Caco-2 (cell line): Measurements from ENCODE around the gene WWOX. TPM values are rescaled to one million over a fixed set of nuclear protein-coding genes. Genes with fewer than 3 reads are reported as not detected.

ENCODE experiments used
- BruUV-seq: library from RNA; stranded (reverse); fragments of 400-500 nt; replicated peaks from 2 replicates; lab custom pipeline; 2021; lab: Mats Ljungman, UMichigan
- CTCF ChIA-PET: fragments of 300-600 bp; sonication (Branson Sonifier 250); formaldehyde crosslinking; loops from one replicate; lab custom pipeline; 2022; ENCODE audit warnings: antibody characterized with exemption; lab: Charles Lee
- POLR2A ChIA-PET: fragments of 300-600 bp; sonication (Branson Sonifier 250); formaldehyde crosslinking; loops from one replicate; lab custom pipeline; 2022; ENCODE audit warnings: antibody characterized with exemption; lab: Charles Lee
- DNase-seq, 2 experiments: peaks; one replicate each; pipeline versions ENCODE4 v3.0.0 to v3.0.0-alpha.2; 2020 to 2022
- H3K27me3 ChIP-seq: replicated peaks from 2 replicates; pipeline ENCODE4 v1.6.0; 2011; ENCODE audit warnings: low read length; ENCODE audit not compliant: control insufficient read depth, insufficient read depth
- H3K36me3 ChIP-seq: 2 replicates; pipeline ENCODE4 v1.5.1; 2011; ENCODE audit warnings: low read length; ENCODE audit not compliant: control insufficient read depth, insufficient read depth
- H3K4me1 ChIP-seq: fragments of 250-450 bp; sonication (Bioruptor Pico); 2 replicates; pipeline ENCODE4 v1.5.1; 2020; ENCODE audit warnings: mild to moderate bottlenecking
- H3K4me3 ChIP-seq: 2 replicates; pipeline ENCODE4 v1.5.1; 2011; ENCODE audit warnings: low read depth, mild to moderate bottlenecking, control low read depth, low read length
- H3K9me3 ChIP-seq: fragments of 250-450 bp; sonication (Bioruptor Pico); 2 replicates; pipeline ENCODE4 v1.5.1; 2020; ENCODE audit warnings: mild to moderate bottlenecking, moderate library complexity
- H3K27ac Mint-ChIP-seq: one replicate; pipeline ENCODE4 v1.8.0; 2022; ENCODE audit warnings: mixed read lengths; ENCODE audit not compliant: unreplicated experiment
- H3K27me3 Mint-ChIP-seq: one replicate; pipeline ENCODE4 v1.8.0; 2022; ENCODE audit warnings: mixed read lengths; ENCODE audit not compliant: insufficient read depth, unreplicated experiment
- H3K36me3 Mint-ChIP-seq: one replicate; pipeline ENCODE4 v1.8.0; 2022; ENCODE audit warnings: mild to moderate bottlenecking, mixed read lengths; ENCODE audit not compliant: insufficient read depth, unreplicated experiment
- H3K4me1 Mint-ChIP-seq: one replicate; pipeline ENCODE4 v1.8.0; 2022; ENCODE audit warnings: low read depth, mixed read lengths; ENCODE audit not compliant: unreplicated experiment
- H3K4me3 Mint-ChIP-seq: one replicate; pipeline ENCODE4 v1.8.0; 2022; ENCODE audit warnings: mild to moderate bottlenecking, moderate library complexity, mixed read lengths; ENCODE audit not compliant: unreplicated experiment
- H3K9me3 Mint-ChIP-seq: one replicate; pipeline ENCODE4 v1.8.0; 2022; ENCODE audit warnings: mixed read lengths; ENCODE audit not compliant: unreplicated experiment
- intact Hi-C: fragments of 100-400 bp; cut with micrococcal nuclease; formaldehyde crosslinking; loops from one replicate; pipeline ENCODE4 v1.10.0; 2022; ENCODE audit not compliant: unreplicated experiment
- total RNA-seq: library from RNA; stranded (reverse); gene quantifications from 2 replicates; pipeline ENCODE4 v1.2.3, GENCODE V29; 2022
- TF ChIP-seq, protein P1 (sequence below), 2 experiments: fragments of 200-600 bp in 1 of 2; IDR thresholded peaks; 1 replicate in 1 of 2; 2 replicates in 1 of 2; pipeline versions ENCODE4 v1.5.1 to v1.8.0; 2011 to 2022; ENCODE audit warnings: antibody characterized with exemption in 1 of 2, control low read depth in 1 of 2, inconsistent platforms in 1 of 2, low read depth in 1 of 2, low read length in 1 of 2, mild to moderate bottlenecking in 1 of 2, moderate library complexity in 1 of 2; ENCODE audit not compliant: insufficient read depth in 1 of 2, severe bottlenecking in 1 of 2, unreplicated experiment in 1 of 2

WWOX gene
- total RNA-seq, 1 experiment from 2014 or later = 45.0 TPM

DNA sequence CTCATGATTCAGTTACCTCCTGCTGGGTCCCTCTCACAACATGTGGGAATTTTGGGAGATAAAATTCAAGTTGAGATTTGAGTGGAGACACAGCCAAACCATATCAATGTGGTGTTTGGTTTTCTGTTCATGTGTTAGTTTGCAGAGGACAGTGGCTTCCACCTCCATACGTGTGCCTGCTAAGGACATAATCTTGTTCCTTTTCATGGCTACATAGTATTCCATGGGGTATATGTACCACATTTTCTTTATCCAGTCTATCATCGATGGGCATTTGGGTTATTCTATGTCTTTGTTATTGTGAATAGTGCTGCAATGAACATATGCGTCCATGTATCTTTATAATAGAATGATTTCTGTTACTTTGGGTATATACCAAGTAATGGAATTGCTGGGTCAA, 4.5 kb upstream of the WWOX start:
- H3K27me3 ChIP-seq = no peaks in the 10 kb centered on the region
- Mint-ChIP-seq H3K4me1 (peaks cover 7% of the 10 kb centered on the region), H3K36me3 (peaks cover 13% of the 10 kb centered on the region), H3K27me3 (peaks cover 2% of the 10 kb centered on the region), H3K9me3 (peaks cover 14% of the 10 kb centered on the region), H3K27ac (no peak overlapping the region), H3K4me3 (no peak overlapping the region)
- no peak overlapping the region for H3K4me3 ChIP-seq
- no peaks in the 10 kb centered on the region for H3K36me3 ChIP-seq
- ChIA-PET POLR2A (no interaction called here), CTCF (interaction anchor here (1.0 to 2.5 kb wide), 5 partner anchors 35 to 515 kb away, joined by 3 to 13 read pairs (median 8); no protein-coding TSS in a partner anchor)
- no TSS peak for BruUV-seq
- H3K9me3 ChIP-seq = peaks cover 3% of the 10 kb centered on the region
- H3K4me1 ChIP-seq = no peaks in the 10 kb centered on the region
- TF ChIP-seq, protein P1, sequence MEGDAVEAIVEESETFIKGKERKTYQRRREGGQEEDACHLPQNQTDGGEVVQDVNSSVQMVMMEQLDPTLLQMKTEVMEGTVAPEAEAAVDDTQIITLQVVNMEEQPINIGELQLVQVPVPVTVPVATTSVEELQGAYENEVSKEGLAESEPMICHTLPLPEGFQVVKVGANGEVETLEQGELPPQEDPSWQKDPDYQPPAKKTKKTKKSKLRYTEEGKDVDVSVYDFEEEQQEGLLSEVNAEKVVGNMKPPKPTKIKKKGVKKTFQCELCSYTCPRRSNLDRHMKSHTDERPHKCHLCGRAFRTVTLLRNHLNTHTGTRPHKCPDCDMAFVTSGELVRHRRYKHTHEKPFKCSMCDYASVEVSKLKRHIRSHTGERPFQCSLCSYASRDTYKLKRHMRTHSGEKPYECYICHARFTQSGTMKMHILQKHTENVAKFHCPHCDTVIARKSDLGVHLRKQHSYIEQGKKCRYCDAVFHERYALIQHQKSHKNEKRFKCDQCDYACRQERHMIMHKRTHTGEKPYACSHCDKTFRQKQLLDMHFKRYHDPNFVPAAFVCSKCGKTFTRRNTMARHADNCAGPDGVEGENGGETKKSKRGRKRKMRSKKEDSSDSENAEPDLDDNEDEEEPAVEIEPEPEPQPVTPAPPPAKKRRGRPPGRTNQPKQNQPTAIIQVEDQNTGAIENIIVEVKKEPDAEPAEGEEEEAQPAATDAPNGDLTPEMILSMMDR (IDR thresholded peaks at IDR 0.05; ENCODE audit: insufficient read depth in 1 of 2, low read depth in 1 of 2, low read length in 1 of 2, severe bottlenecking in 1 of 2, unreplicated experiment in 1 of 2) = no peak
- no peak for DNase-seq
- intact Hi-C loops = loop anchor here (1.0 kb wide), 4 partner anchors 35 to 420 kb away; no protein-coding TSS in a partner anchor

DNA sequence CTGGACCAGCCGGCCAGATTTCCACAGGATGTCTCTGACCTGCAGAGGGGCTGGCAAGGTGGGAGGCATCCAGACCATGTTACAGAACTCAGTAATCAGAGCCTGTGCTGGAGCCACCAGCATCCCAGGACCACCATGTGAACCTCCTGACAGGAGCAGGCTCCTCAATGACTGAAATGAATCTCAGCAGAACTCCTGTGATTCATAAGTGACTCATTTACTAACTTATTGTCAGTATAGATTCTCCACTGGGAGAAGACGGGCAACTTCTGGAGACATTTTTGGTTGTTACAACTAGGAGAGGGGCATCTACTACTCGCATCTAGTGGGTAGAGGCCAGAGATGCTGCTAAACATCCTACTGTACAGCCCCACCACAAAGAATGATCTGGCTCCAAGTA, 3.1 kb upstream of the WWOX start:
- ChIA-PET CTCF (no interaction called here), POLR2A (no interaction called here)
- intact Hi-C loops = no loop called here
- H3K36me3 ChIP-seq = no peaks in the 10 kb centered on the region
- no peak for DNase-seq
- peaks cover 14% of the 10 kb centered on the region for H3K36me3 Mint-ChIP-seq
- no peak overlapping the region for H3K4me3 ChIP-seq
- H3K4me1 Mint-ChIP-seq = peaks cover 7% of the 10 kb centered on the region
- peaks cover 3% of the 10 kb centered on the region for H3K9me3 ChIP-seq
- no peaks in the 10 kb centered on the region for H3K4me1 ChIP-seq
- peaks cover 2% of the 10 kb centered on the region for H3K27me3 Mint-ChIP-seq
- no peaks in the 10 kb centered on the region for H3K27me3 ChIP-seq
- BruUV-seq = no TSS peak
- TF ChIP-seq, protein P1 (IDR thresholded peaks at IDR 0.05; ENCODE audit: insufficient read depth in 1 of 2, low read depth in 1 of 2, low read length in 1 of 2, severe bottlenecking in 1 of 2, unreplicated experiment in 1 of 2) = no peak
- H3K27ac Mint-ChIP-seq = no peak overlapping the region
- peaks cover 14% of the 10 kb centered on the region for H3K9me3 Mint-ChIP-seq
- no peak overlapping the region for H3K4me3 Mint-ChIP-seq

DNA sequence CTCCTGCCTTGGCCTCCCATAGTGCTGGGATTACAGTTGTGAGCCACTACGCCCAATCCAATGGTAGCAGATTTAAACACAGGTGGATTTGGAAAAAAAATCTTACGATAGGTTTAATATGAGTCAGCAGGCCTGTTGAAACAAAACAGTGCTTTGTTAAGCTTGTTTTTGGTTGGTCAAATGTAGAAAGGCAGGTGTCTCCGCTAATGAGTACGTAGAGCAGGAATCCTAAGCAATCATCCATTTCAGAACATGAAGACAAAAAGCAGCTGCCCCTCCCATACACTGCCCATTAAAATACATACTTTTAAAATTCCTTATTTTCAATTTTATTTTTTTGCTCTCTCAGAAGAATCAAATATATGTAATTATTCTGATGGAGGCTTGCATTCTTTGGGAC, 1.9 kb upstream of the WWOX start:
- TF ChIP-seq, protein P1 (IDR thresholded peaks at IDR 0.05; ENCODE audit: insufficient read depth in 1 of 2, low read depth in 1 of 2, low read length in 1 of 2, severe bottlenecking in 1 of 2, unreplicated experiment in 1 of 2) = no peak
- POLR2A ChIA-PET = no interaction called here
- no TSS peak for BruUV-seq
- H3K36me3 ChIP-seq = no peaks in the 10 kb centered on the region; the same call in 1 of the 2 replicates
- CTCF ChIA-PET = no interaction called here
- peaks cover 3% of the 10 kb centered on the region for H3K9me3 ChIP-seq
- no peak for DNase-seq
- no peak overlapping the region for H3K27ac Mint-ChIP-seq
- peaks cover 21% of the 10 kb centered on the region for H3K36me3 Mint-ChIP-seq
- no peak overlapping the region for H3K4me3 Mint-ChIP-seq
- no peaks in the 10 kb centered on the region for H3K4me1 ChIP-seq
- peaks cover 2% of the 10 kb centered on the region for H3K27me3 Mint-ChIP-seq
- no peaks in the 10 kb centered on the region for H3K27me3 ChIP-seq
- peaks cover 14% of the 10 kb centered on the region for H3K9me3 Mint-ChIP-seq
- intact Hi-C loops = no loop called here
- H3K4me1 Mint-ChIP-seq = peaks cover 7% of the 10 kb centered on the region
- H3K4me3 ChIP-seq = no peak overlapping the region
